Activated CD4-positive, alpha-beta T cell treated with anti-CD3 and anti-CD28 coated beads, Interleukin-2, amount 10 ng/mL, durations not matched to agents 7 days and 5 days (primary cell): Measurements from ENCODE around the gene RECK. TPM values are rescaled to one million over a fixed set of nuclear protein-coding genes. Genes with fewer than 3 reads are reported as not detected.

Source experiments
- CTCF ChIA-PET: fragments of 350-600 bp; sonication (Branson Sonifier 250); formaldehyde crosslinking; loops from one replicate; lab custom pipeline; 2021; ENCODE audit warnings: antibody characterized with exemption; lab: Charles Lee
- POLR2A ChIA-PET: fragments of 350-600 bp; sonication (Branson Sonifier 250); formaldehyde crosslinking; loops from one replicate; lab custom pipeline; 2021; ENCODE audit warnings: antibody characterized with exemption; lab: Charles Lee
- DNase-seq: peaks from one replicate; pipeline ENCODE4 v3.0.0-alpha.2; 2020
- H3K27ac Mint-ChIP-seq: one replicate; pipeline ENCODE4 v1.8.0; 2021; ENCODE audit warnings: mild to moderate bottlenecking, moderate library complexity, mixed read lengths
- H3K27me3 Mint-ChIP-seq: one replicate; pipeline ENCODE4 v1.8.0; 2021; ENCODE audit warnings: mixed read lengths
- H3K36me3 Mint-ChIP-seq: one replicate; pipeline ENCODE4 v1.8.0; 2021; ENCODE audit warnings: low read depth, mixed read lengths
- H3K4me1 Mint-ChIP-seq: one replicate; pipeline ENCODE4 v1.8.0; 2021; ENCODE audit warnings: mixed read lengths
- H3K4me3 Mint-ChIP-seq: one replicate; pipeline ENCODE4 v1.8.0; 2021; ENCODE audit warnings: mild to moderate bottlenecking, moderate library complexity, mixed read lengths
- H3K9me3 Mint-ChIP-seq: one replicate; pipeline ENCODE4 v1.8.0; 2021; ENCODE audit warnings: mixed read lengths
- total RNA-seq, 2 experiments: library from RNA; stranded (reverse); gene quantifications; one replicate each; pipeline ENCODE4 v1.2.3, GENCODE V29; 2021

The RECK gene
- total RNA-seq, 2 experiments from 2014 or later = 7.0 to 8.2 TPM

- ChIA-PET POLR2A (no interaction called here), CTCF (interaction anchor here (0.6 to 4.7 kb wide), 3 partner anchors 9 to 187 kb away, joined by 3 to 13 read pairs (median 6); no protein-coding TSS in a partner anchor)
- Mint-ChIP-seq H3K27me3 (no peaks in the 10 kb centered on the region), H3K27ac (no peak overlapping the region), H3K4me1 (no peaks in the 10 kb centered on the region), H3K36me3 (peaks cover 3% of the 10 kb centered on the region), H3K4me3 (no peak overlapping the region), H3K9me3 (no peaks in the 10 kb centered on the region)
- no peak for DNase-seq
These were observed 72.4 kb downstream of the RECK start for GRCh38 chr9:36109071-36109470.

GRCh38 chr9:36110434-36110833 is 73.7 kb downstream of the RECK start:
- Mint-ChIP-seq H3K4me3 (no peak overlapping the region), H3K27me3 (no peaks in the 10 kb centered on the region), H3K36me3 (peaks cover 3% of the 10 kb centered on the region), H3K9me3 (no peaks in the 10 kb centered on the region), H3K4me1 (no peaks in the 10 kb centered on the region), H3K27ac (no peak overlapping the region)
- ChIA-PET CTCF (interaction anchor here (0.6 to 4.7 kb wide), 3 partner anchors 10 to 62 kb away, joined by 3 to 13 read pairs (median 3); no protein-coding TSS in a partner anchor), POLR2A (no interaction called here)
- no peak for DNase-seq

GRCh38 chr9:36112516-36112915 is 75.8 kb downstream of the RECK start:
- no peak for DNase-seq
- Mint-ChIP-seq H3K36me3 (peaks cover 3% of the 10 kb centered on the region), H3K27ac (no peak overlapping the region), H3K4me3 (no peak overlapping the region), H3K27me3 (no peaks in the 10 kb centered on the region), H3K4me1 (no peaks in the 10 kb centered on the region), H3K9me3 (no peaks in the 10 kb centered on the region)
- ChIA-PET CTCF (interaction anchor here (1.4 to 2.9 kb wide), 4 partner anchors 10 to 71 kb away, joined by 3 to 10 read pairs (median 8); no protein-coding TSS in a partner anchor), POLR2A (no interaction called here)

- no peak for DNase-seq
- H3K9me3 Mint-ChIP-seq = no peaks in the 10 kb centered on the region
- H3K36me3 Mint-ChIP-seq = peaks cover 3% of the 10 kb centered on the region
- ChIA-PET CTCF (interaction anchor here (0.7 to 2.9 kb wide), 9 partner anchors 9 to 91 kb away, joined by 3 to 10 read pairs (median 3); no protein-coding TSS in a partner anchor), POLR2A (no interaction called here)
- H3K27me3 Mint-ChIP-seq = no peaks in the 10 kb centered on the region
- no peak overlapping the region for H3K4me3 Mint-ChIP-seq
- H3K27ac Mint-ChIP-seq = no peak overlapping the region
- no peaks in the 10 kb centered on the region for H3K4me1 Mint-ChIP-seq
These were observed 77.3 kb downstream of the RECK start for GRCh38 chr9:36113999-36114398.

GRCh38 chr9:36116593-36116992 is 79.9 kb downstream of the RECK start:
- POLR2A ChIA-PET = no interaction called here
- Mint-ChIP-seq H3K36me3 (peaks cover 2% of the 10 kb centered on the region), H3K4me3 (no peak overlapping the region), H3K4me1 (no peaks in the 10 kb centered on the region), H3K9me3 (no peaks in the 10 kb centered on the region), H3K27me3 (no peaks in the 10 kb centered on the region), H3K27ac (no peak overlapping the region)
- CTCF ChIA-PET = interaction anchor here (0.6 to 1.3 kb wide), 4 partner anchors 13 to 50 kb away, joined by 3 to 4 read pairs (median 3); no protein-coding TSS in a partner anchor
- no peak for DNase-seq

- POLR2A ChIA-PET = no interaction called here
- Mint-ChIP-seq H3K4me1 (no peaks in the 10 kb centered on the region), H3K27ac (no peak overlapping the region), H3K4me3 (no peak overlapping the region), H3K9me3 (no peaks in the 10 kb centered on the region), H3K36me3 (peaks cover 2% of the 10 kb centered on the region), H3K27me3 (no peaks in the 10 kb centered on the region)
- CTCF ChIA-PET = interaction anchor here (1.2 to 2.0 kb wide), 3 partner anchors 13 to 49 kb away, joined by 3 to 14 read pairs (median 4); no protein-coding TSS in a partner anchor
- DNase-seq = no peak
These were observed 81.5 kb downstream of the RECK start for GRCh38 chr9:36118201-36118600.

- Mint-ChIP-seq H3K27ac (no peak overlapping the region), H3K27me3 (no peaks in the 10 kb centered on the region), H3K4me1 (no peaks in the 10 kb centered on the region), H3K4me3 (no peak overlapping the region), H3K36me3 (peaks cover 2% of the 10 kb centered on the region), H3K9me3 (no peaks in the 10 kb centered on the region)
- no peak for DNase-seq
- CTCF ChIA-PET = interaction anchor here (1.3 to 2.0 kb wide), 2 partner anchors 14 to 16 kb away, joined by 4 to 14 read pairs; no protein-coding TSS in a partner anchor
- POLR2A ChIA-PET = no interaction called here
These were observed 82.0 kb downstream of the RECK start for GRCh38 chr9:36118706-36119105.

GRCh38 chr9:36119476-36119875 is 82.8 kb downstream of the RECK start:
- H3K4me3 Mint-ChIP-seq = no peak overlapping the region
- no peaks in the 10 kb centered on the region for H3K9me3 Mint-ChIP-seq
- CTCF ChIA-PET = interaction anchor here (1.0 to 2.0 kb wide), 3 partner anchors 14 to 17 kb away, joined by 4 to 14 read pairs (median 4); no protein-coding TSS in a partner anchor
- DNase-seq = no peak
- H3K27ac Mint-ChIP-seq = no peak overlapping the region
- H3K27me3 Mint-ChIP-seq = no peaks in the 10 kb centered on the region
- POLR2A ChIA-PET = no interaction called here
- H3K36me3 Mint-ChIP-seq = peaks cover 2% of the 10 kb centered on the region
- H3K4me1 Mint-ChIP-seq = no peaks in the 10 kb centered on the region

- Mint-ChIP-seq H3K36me3 (peaks cover 2% of the 10 kb centered on the region), H3K4me1 (peaks cover 3% of the 10 kb centered on the region), H3K27ac (no peak overlapping the region), H3K27me3 (no peaks in the 10 kb centered on the region), H3K4me3 (no peak overlapping the region), H3K9me3 (no peaks in the 10 kb centered on the region)
- ChIA-PET POLR2A (no interaction called here), CTCF (no interaction called here)
- DNase-seq = no peak
These were observed 84.0 kb downstream of the RECK start for GRCh38 chr9:36120705-36121104.

GRCh38 chr9:36121971-36122370 is 85.3 kb downstream of the RECK start:
- no peaks in the 10 kb centered on the region for H3K9me3 Mint-ChIP-seq
- no peak for DNase-seq
- ChIA-PET POLR2A (no interaction called here), CTCF (no interaction called here)
- no peak overlapping the region for H3K27ac Mint-ChIP-seq
- peaks cover 2% of the 10 kb centered on the region for H3K36me3 Mint-ChIP-seq
- H3K27me3 Mint-ChIP-seq = no peaks in the 10 kb centered on the region
- peaks cover 5% of the 10 kb centered on the region for H3K4me1 Mint-ChIP-seq
- no peak overlapping the region for H3K4me3 Mint-ChIP-seq

- POLR2A ChIA-PET = no interaction called here
- Mint-ChIP-seq H3K9me3 (no peaks in the 10 kb centered on the region), H3K27me3 (no peaks in the 10 kb centered on the region), H3K4me1 (peaks cover 20% of the 10 kb centered on the region), H3K4me3 (no peak overlapping the region), H3K27ac (no peak overlapping the region), H3K36me3 (peaks cover 2% of the 10 kb centered on the region)
- no peak for DNase-seq
- CTCF ChIA-PET = interaction anchor here (0.6 to 1.5 kb wide), 3 partner anchors 16 to 29 kb away, joined by 3 to 6 read pairs (median 5); no protein-coding TSS in a partner anchor
These were observed 86.8 kb downstream of the RECK start for GRCh38 chr9:36123515-36123914.

- Mint-ChIP-seq H3K27me3 (no peaks in the 10 kb centered on the region), H3K4me3 (no peak overlapping the region), H3K36me3 (peaks cover 2% of the 10 kb centered on the region), H3K27ac (no peak overlapping the region), H3K4me1 (peaks cover 20% of the 10 kb centered on the region), H3K9me3 (no peaks in the 10 kb centered on the region)
- CTCF ChIA-PET = interaction anchor here (1.1 to 1.5 kb wide), 6 partner anchors 10 to 38 kb away, joined by 3 to 6 read pairs (median 3); partner anchors contain the start of gene GLIPR2
- POLR2A ChIA-PET = no interaction called here
- DNase-seq = no peak
These were observed 88.5 kb downstream of the RECK start for GRCh38 chr9:36125062-36125855.
